Panc1 (cell line): ENCODE measurements around the gene SLC7A6. TPM values are rescaled to one million over a fixed set of nuclear protein-coding genes. Genes with fewer than 3 reads are reported as not detected.

Experiments used
- ATAC-seq: fragments of 200-7000 bp; cut with Tn5 transposase; 2 replicates; pipeline ENCODE4 v1.9.1; 2020; ENCODE audit warnings: mild to moderate bottlenecking, moderate library complexity
- BruUV-seq: library from RNA; stranded (reverse); fragments of 400-500 nt; replicated peaks from 2 replicates; lab custom pipeline; 2021; lab: Mats Ljungman, UMichigan
- CTCF ChIA-PET: fragments of 300-600 bp; sonication (Branson Sonifier 250); formaldehyde crosslinking; loops from one replicate; lab custom pipeline; 2022; ENCODE audit warnings: antibody characterized with exemption; lab: Charles Lee
- POLR2A ChIA-PET: fragments of 300-600 bp; sonication (Branson Sonifier 250); formaldehyde crosslinking; loops from one replicate; lab custom pipeline; 2022; ENCODE audit warnings: antibody characterized with exemption; lab: Charles Lee
- DNase-seq: peaks from one replicate; pipeline ENCODE4 v3.0.0-alpha.2; 2010; ENCODE audit warnings: low read depth, low spot score
- H3K27ac ChIP-seq: 2 replicates; pipeline ENCODE4 v1.5.1; 2011; ENCODE audit warnings: mild to moderate bottlenecking, low read length, inconsistent platforms
- H3K27me3 ChIP-seq: fragments of 200-500 bp; sonication (Bioruptor generic); 2 replicates; pipeline ENCODE4 v1.6.0; 2014; ENCODE audit warnings: low read length, inconsistent platforms; ENCODE audit not compliant: control insufficient read depth, insufficient read depth
- H3K36me3 ChIP-seq: fragments of 200-500 bp; sonication (Bioruptor generic); 2 replicates; pipeline ENCODE4 v1.5.1; 2014; ENCODE audit warnings: inconsistent platforms, mild to moderate bottlenecking, low read length, moderate library complexity; ENCODE audit not compliant: control insufficient read depth, insufficient read depth
- H3K4me1 ChIP-seq: 2 replicates; pipeline ENCODE4 v1.5.1; 2011; ENCODE audit warnings: inconsistent platforms, mild to moderate bottlenecking, low read length, moderate library complexity; ENCODE audit not compliant: control insufficient read depth, insufficient read depth
- H3K4me3 ChIP-seq, 2 experiments: 2 replicates each; pipeline ENCODE4 v1.5.1; 2011 to 2012; ENCODE audit warnings: low read depth in 2 of 2, low read length in 2 of 2, mild to moderate bottlenecking in 2 of 2, inconsistent platforms in 1 of 2, moderate library complexity in 1 of 2
- H3K9me3 ChIP-seq: fragments of 200-500 bp; sonication (Bioruptor generic); 2 replicates; pipeline ENCODE4 v1.5.1; 2014; ENCODE audit warnings: low read depth, mild to moderate bottlenecking, inconsistent platforms, low read length, moderate library complexity; ENCODE audit not compliant: control insufficient read depth, insufficient read depth
- POLR2AphosphoS5 ChIP-seq: IDR thresholded peaks from 2 replicates; pipeline ENCODE4 v1.6.1; 2012; ENCODE audit warnings: mild to moderate bottlenecking, low read depth, low read length, moderate library complexity
- REST ChIP-seq, 2 experiments: IDR thresholded peaks; 2 replicates each; pipeline ENCODE4 v1.6.1; 2011 to 2012; ENCODE audit warnings: low read depth in 2 of 2, control low read depth in 1 of 2, low read length in 1 of 2, mild to moderate bottlenecking in 1 of 2, moderate library complexity in 1 of 2; ENCODE audit not compliant: insufficient read depth in 1 of 2
- SIN3A ChIP-seq: IDR thresholded peaks from 2 replicates; pipeline ENCODE4 v1.6.1; 2012; ENCODE audit warnings: low read depth, mild to moderate bottlenecking, low read length, moderate library complexity, borderline replicate concordance; ENCODE audit not compliant: insufficient read depth
- TCF7L2 ChIP-seq: IDR thresholded peaks from 2 replicates; pipeline ENCODE4 v1.6.1; 2011; ENCODE audit warnings: mild to moderate bottlenecking, low read depth, low read length, inconsistent platforms
- in situ Hi-C: cut with HindIII; loops from 2 replicates; pipeline ENCODE4 v1.10.0; 2016; ENCODE audit warnings: low sequenced_read_pairs, low pct_unique_long_range_greater_than_20kb
- intact Hi-C: fragments of 100-400 bp; cut with micrococcal nuclease; formaldehyde crosslinking; loops from one replicate; pipeline ENCODE4 v1.10.0; 2022; ENCODE audit not compliant: unreplicated experiment
- total RNA-seq: library from RNA; stranded (reverse); gene quantifications from one replicate; pipeline ENCODE4 v1.2.1, GENCODE V29; 2021; ENCODE audit not compliant: unreplicated experiment
- TF ChIP-seq, protein P1 (sequence below): fragments of 450-650 bp; IDR thresholded peaks from 2 replicates; pipeline ENCODE4 v1.5.1; 2017; ENCODE audit warnings: mild to moderate bottlenecking

Gene SLC7A6
- total RNA-seq, 1 experiment from 2014 or later: 58.9 TPM

DNA sequence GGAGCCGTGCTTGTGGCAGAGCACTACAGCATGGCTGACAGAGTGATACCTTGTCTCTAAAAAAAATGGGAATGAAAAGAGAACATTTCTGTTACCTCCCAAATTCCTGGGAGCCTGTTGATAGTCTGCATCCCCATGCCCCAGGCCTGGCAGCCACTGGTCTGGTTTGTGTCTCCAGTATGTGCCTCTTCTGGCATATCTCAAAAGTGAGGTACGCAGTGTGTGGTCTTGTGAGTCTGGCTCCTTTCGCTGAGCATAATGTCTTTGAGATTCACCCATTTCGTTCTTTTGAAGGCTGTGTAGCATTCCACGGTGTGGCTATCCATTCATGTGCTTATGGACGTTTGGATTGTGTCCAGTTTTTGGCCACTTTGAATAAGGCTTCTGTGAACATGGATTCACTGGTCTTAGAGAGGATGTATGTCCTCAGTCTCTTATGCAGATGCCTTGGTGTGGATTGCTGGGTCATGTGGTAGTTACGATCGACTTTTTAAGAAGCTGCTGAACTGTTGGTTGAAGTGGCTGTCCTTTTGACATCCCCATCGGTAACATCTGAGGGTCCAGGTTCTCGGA, 85.6 kb downstream of the SLC7A6 start:
- BruUV-seq: no TSS peak
- CTCF ChIA-PET: no interaction called here
- no peak overlapping the region for H3K27ac ChIP-seq
- no peak for ATAC-seq
- intact Hi-C loops: no loop called here
- no peaks in the 10 kb centered on the region for H3K4me1 ChIP-seq
- in situ Hi-C loops: no loop called here
- DNase-seq: no peak
- POLR2A ChIA-PET: no interaction called here
- H3K9me3 ChIP-seq: no peaks in the 10 kb centered on the region
- TF ChIP-seq REST (IDR thresholded peaks at IDR 0.05; ENCODE audit: insufficient read depth in 1 of 2, low read depth in 2 of 2, low read length in 1 of 2) (no peak), TCF7L2 (no peak), SIN3A (no peak), POLR2AphosphoS5 (no peak)
- TF ChIP-seq, protein P1, sequence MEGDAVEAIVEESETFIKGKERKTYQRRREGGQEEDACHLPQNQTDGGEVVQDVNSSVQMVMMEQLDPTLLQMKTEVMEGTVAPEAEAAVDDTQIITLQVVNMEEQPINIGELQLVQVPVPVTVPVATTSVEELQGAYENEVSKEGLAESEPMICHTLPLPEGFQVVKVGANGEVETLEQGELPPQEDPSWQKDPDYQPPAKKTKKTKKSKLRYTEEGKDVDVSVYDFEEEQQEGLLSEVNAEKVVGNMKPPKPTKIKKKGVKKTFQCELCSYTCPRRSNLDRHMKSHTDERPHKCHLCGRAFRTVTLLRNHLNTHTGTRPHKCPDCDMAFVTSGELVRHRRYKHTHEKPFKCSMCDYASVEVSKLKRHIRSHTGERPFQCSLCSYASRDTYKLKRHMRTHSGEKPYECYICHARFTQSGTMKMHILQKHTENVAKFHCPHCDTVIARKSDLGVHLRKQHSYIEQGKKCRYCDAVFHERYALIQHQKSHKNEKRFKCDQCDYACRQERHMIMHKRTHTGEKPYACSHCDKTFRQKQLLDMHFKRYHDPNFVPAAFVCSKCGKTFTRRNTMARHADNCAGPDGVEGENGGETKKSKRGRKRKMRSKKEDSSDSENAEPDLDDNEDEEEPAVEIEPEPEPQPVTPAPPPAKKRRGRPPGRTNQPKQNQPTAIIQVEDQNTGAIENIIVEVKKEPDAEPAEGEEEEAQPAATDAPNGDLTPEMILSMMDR: no peak
- no peaks in the 10 kb centered on the region for H3K27me3 ChIP-seq
- H3K36me3 ChIP-seq: no peaks in the 10 kb centered on the region; the same call in 1 of the 2 replicates
- H3K4me3 ChIP-seq: no peak overlapping the region

GRCh38 chr16:68350813-68351350, 86.6 kb downstream of the SLC7A6 start:
- DNase-seq (no peak), ATAC-seq (no peak)
- intact Hi-C loops: no loop called here
- POLR2A ChIA-PET: no interaction called here
- Histone ChIP-seq H3K9me3 (no peaks in the 10 kb centered on the region), H3K4me3 (no peak overlapping the region), H3K4me1 (no peaks in the 10 kb centered on the region), H3K36me3 (no peaks in the 10 kb centered on the region; the same call in 1 of the 2 replicates), H3K27ac (no peak overlapping the region), H3K27me3 (no peaks in the 10 kb centered on the region)
- no TSS peak for BruUV-seq
- in situ Hi-C loops: no loop called here
- no peak for TF ChIP-seq SIN3A
- no peak for TF ChIP-seq TCF7L2
- TF ChIP-seq POLR2AphosphoS5: no peak
- TF ChIP-seq, protein P1: no peak
- TF ChIP-seq REST (IDR thresholded peaks at IDR 0.05; ENCODE audit: insufficient read depth in 1 of 2, low read depth in 2 of 2, low read length in 1 of 2): no peak
- CTCF ChIA-PET: no interaction called here
